Eye (tissue), 1 donor: ENCODE measurements around the gene OR51E2.
"Not testable (repeated sequence)": the region's sequence is repeated elsewhere in the genome, so short reads cannot be mapped to it uniquely, and the experiment has no call there.

ENCODE experiments used
- DNase-seq: peaks from one replicate; pipeline ENCODE4 v3.0.0-alpha.2; 2015

Gene OR51E2, protein sequence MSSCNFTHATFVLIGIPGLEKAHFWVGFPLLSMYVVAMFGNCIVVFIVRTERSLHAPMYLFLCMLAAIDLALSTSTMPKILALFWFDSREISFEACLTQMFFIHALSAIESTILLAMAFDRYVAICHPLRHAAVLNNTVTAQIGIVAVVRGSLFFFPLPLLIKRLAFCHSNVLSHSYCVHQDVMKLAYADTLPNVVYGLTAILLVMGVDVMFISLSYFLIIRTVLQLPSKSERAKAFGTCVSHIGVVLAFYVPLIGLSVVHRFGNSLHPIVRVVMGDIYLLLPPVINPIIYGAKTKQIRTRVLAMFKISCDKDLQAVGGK

DNA sequence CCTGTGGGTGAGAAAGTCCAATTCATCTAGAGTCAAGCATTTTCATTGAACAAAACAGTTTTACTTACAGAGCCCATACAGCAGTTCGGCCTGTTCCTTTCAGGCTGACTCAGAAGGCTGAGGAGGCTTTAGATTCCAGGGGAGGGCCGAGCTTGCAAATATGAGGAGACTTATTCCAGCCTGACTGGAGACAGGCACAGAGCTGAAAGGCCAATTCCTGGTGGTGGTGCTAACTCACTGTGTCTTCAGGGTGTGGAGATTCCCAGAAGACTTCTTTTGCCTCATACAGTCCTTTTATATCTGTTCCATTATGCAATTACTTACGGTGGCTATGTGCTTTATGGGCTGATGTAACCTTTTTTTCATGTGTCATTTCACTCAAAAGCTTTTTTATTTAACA is at the start of gene OR51E2:
Gene OR51E2, minus strand, starts transcription at position 269 of the 400 bp plus-strand sequence. CDS start 15,142 bp downstream, outside the sequence.
- peak; percentile 56 for DNase-seq

DNA sequence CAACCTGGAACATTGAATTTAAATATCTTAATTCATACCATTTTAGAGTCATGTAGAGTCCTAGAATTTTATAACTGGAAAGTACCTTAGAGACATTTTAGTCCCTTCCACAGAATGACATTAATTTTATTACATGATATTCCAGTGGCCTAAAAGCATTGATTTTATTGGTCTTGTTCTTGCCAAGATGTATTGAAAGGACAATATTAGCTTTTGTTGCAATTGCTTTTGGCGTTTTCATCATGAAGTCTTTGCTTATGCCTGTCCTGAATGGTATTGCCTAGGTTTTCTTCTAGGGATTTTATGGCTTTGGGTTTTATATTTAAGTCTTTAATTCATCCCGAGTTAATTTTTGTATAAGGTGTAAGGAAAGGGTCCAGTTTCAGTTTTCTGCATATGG is 43.1 kb upstream of the OR51E2 start:
- no peak for DNase-seq

DNA sequence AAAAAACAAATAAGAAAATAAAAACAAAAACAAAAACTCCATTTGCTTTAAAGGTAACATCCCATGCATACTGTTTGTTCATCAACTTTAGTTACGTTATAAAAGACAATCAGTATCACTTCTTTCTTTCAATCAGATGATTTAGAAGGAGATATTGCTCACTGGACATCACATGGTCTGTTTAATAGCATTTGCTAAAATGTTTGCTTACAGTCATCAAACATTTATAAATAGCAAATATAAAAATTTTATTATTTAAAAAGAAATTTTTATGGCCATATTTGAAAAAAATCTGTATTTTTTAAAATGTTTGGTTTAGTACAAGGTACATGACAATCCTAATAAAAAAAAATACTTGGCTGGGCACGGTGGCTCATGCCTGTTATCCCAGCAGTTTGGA is 29.5 kb upstream of the OR51E2 start:
- DNase-seq = no peak

DNA sequence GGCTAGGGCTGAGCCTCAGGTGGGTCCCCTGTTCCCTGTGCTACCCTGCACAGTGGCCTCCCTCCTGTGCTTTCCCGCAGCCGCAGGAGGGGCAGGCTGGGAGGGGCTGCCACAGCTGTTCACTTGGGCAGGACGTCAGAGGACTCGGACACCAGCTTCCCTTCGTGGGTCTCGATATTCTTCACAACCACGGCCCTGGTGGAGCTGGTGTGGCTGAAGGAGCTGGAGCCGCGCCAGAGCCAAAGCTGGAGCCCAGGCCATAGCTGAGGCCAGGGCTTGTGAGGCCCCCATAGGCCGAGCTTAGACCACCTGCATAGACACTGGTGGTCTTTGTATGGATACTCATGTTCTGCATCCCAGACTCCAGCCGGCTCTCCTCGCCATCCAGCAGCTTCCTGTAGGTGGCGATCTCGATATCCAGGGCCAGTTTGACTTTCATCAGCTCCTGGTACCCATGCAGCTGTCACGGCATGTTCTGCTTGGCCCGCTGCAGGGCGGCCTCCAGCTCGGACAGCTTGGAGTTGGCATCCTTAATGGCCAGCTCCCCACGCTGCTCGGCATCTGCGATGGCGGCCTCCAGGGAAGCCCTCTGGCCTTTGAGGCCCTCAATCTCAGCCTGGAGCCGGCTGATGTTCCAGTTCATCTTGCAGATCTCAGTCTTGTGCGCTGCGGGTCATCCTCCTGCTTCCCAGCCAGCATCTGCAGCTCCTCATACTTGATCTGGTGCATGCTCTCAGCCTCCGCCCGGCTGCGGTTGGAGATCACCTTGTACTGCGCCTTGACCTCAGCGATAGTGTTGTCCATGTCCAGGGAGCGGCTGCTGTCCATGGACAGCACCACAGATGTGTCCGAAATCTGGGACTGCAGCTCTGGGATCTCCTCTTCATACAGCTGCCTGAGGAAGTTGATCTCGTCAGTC is 25.2 kb upstream of the OR51E2 start:
- DNase-seq = not testable (repeated sequence)

DNA sequence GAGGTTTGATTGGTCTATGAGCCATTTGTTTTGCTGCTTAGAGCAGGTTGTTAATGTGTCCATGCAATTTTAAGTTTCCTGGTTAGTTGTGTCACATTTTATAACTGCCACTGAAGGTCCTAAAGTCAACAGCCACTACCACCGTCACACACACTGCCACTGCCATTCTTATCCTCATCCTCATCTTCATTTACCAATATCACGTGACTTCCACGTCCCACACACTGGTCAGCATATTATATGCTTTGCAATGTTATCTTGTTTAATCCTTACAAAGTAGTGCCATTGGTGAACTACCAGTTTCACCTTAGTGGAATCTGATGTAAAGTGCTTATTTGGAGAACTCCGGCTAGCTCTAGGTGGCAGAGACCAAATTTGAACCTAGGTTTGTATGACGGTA is 16.6 kb upstream of the OR51E2 start:
- no peak for DNase-seq

DNA sequence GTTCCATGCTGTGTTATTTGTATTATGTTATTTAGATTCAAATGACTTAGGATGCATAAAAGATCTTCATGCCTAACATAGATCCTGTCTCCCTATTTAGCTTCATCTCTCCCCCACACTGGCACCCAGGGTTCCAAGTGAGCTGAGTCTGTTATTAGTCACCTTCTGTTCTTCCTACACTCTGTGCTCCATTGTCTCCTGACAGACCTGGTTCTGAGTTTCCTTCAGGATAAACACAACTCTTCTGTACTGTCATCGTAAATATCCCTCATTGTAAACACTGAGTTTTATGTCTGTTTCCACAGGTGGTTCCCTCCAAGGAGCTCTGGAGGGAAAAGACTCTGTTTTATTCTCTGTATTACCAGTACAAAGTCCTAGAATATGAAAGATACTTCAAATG is 15.6 kb upstream of the OR51E2 start:
- no peak for DNase-seq

DNA sequence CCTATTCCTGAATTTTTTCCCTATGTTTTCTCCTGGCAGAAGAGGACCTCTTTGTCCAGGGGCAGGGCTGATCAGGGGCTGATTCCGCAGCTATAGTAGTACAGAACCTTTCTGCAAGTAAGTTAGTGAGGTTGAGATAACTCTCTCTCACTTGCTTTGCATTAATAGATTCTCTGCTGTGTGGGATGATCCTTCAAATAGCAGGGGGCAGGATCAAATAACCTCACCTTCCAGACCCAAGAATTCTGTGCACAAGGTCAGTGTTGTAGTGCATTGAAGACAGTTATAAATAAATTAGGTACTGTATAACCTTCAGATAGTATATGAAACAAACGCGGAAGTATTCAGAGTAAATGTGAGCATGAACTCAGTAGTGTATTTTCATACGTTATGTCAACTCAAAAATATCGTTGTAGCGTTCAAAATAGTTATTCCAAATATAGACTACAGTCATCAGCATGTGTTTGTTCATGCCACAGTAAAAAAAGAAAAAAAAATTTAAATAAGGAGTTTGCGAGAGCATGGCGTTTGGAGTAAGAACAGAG is 7.2 kb upstream of the OR51E2 start:
- no peak for DNase-seq

DNA sequence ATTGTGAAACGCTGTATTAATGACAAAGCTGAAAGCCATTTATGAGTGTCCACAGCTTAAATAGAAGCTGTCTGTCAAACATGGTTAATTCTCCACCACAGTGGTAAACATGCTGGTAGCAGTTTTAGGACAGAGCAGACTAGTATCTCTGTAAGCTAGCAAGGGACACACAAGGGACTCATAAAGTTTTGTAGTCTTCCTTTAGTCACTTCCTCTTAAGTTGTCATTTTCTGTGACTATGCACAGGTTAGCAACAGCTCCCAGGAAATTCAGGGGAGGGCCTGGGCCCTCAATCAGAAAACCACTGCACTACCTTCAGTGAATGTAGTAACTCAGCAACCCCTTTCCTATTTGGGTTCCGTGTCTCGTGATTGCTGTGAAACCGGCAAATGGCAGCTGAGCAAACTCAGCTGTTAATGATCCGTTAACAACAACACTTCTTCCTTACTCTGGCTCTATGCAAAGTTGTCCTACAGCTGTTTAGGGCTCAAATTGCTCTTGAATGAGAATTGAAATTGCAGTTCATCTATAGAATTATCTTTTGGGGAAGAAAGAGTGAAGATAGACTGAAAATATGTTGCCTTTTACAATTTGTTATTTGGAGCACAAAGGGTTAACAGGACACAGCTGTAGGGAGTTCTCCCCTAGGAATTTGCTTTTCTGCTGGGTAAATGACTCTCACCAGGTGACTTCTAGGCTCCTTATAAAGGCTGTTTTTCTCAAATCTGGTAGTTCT is 6.6 kb upstream of the OR51E2 start, which contains the start of gene MMP26:
Gene MMP26, plus strand, starts transcription at position 731 of the 736 bp plus-strand sequence.
- peak; percentile 65 for DNase-seq

DNA sequence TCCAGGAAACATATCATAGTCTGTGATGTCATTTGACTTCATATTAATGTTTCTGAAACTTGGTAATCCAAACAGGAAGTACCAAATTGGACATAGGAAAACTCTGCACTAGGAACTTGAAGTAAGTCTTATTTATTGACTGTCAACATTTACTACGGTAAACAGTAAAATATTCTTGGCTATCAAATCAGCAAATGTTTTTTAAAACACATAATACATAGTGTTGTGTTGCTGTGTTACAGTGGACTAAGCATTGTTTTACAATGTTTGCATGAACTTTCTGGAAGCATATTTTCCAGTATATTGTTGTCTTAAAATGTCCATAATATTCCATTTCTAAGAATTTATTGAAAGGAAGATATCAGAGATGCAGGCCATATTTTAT is 2.8 kb upstream of the OR51E2 start:
- DNase-seq = no peak

DNA sequence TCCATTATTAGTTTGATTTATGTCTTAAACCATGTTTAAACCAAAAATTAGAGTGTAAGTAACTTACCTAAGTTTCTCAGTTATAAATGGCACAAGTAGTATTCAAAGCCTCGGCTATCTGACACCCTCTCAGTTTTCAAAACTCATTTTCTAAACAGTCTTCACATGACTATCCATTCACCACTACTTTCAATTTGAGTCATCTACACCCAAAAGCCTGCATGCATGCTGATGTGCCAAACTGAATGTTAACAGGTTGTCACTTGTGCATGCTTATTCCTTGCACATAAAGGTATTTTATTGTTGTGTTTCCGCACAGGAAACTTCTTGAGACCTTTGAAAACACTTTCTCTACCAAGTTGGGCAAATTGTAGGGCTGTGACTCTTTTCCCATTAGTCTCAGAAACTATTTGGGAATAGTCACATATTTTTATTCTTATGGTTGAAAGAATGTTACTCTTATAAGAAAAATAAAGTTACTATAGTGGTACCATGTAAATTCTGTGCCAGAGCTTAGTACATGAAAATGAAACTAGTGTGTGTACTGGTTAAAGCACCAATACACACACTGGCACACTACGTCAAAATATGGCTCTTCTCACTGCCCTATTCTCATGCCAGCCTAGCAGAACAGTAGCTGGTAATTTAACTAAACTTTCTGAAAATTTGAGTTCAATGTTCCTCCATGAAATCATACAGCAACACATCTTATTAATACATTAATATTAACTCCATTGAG is 2.2 kb upstream of the OR51E2 start:
- no peak for DNase-seq

DNA sequence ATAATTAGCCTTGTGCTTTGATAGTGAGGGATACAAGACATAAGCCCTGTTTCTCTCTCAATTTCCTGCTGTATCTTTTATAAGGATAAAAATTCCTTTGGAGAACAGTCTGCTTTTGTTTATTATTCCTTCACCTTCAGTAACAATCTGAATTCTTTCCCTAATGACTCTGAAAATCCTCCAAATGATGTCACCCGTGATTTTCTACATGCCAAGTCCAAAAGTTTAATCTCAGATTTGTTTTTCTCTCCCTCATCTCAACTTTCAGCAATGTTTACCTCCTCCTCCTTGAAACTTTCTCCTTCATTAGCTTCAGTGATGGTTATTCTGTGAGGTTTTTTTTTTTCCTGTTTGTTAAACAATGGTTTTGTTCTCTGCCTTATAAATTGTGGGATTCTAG is 2.2 kb downstream of the OR51E2 start:
- no peak for DNase-seq

DNA sequence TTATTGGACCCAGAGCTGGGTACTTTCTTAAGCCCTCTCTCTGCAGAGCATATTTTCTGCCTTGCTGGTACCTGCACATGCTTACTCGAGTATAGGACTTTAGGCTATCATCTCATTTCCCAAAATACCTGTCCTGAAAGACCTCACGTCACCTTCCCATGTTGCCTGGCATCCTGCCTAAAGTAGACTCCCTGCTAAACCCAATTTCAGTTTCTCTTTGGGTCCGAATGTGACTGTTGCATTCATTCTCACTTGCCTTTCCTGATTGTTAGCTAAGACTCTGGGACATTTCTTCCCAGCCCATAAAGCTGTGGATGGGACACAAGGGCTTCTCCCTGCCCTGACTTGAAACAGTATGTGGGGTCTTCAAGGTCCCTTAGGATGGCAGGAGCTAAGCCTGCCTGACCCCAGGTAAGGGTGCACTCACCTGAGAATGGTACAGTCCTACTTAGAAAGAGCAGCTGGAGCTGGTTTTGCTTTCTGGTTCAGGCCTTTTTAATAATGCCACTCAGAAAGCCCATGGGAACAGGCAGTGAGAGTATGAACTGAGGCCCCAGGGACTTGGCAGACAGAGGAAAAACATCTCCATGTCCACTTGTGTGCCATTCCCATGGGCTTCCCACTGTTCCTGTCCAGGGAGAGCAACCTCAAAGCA is 12.9 kb downstream of the OR51E2 start:
- no peak for DNase-seq

DNA sequence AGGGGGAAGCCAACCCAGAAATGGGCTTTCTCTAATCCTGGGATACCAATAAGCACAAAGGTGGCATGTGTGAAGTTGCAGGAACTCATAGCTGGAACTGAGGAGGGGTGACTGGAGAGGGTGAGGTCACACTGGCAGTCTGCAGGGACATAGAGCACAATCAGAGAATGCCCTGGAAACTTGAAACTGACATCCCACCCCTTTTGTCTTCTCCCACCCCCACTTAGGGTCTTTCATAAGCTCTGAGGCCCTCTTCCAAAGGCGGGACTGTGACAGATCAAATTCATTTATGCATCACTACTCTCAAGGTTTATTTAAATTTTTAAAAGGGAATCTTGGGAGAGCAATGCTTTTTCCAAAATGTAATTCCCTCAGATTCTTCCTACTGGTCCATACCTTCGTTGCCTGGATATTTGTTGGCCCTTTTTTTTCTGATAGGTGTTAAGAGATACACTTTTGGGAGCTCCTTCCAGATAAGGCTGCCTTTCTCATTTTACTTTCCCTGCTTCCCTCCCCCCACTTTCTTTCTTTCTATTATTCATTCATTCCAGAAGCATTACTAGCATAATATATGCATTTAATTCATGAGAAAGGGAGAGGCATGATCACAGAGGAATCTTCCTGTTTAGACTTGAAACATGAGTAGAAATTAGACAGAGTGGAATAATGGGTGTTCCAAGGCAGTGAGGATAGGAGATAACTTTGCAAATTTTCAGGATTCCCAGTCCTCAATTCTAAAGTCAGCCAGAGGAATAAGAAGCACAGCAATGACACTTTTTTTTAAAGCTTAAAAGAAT is 14.8 kb downstream of the OR51E2 start:
- no peak for DNase-seq

DNA sequence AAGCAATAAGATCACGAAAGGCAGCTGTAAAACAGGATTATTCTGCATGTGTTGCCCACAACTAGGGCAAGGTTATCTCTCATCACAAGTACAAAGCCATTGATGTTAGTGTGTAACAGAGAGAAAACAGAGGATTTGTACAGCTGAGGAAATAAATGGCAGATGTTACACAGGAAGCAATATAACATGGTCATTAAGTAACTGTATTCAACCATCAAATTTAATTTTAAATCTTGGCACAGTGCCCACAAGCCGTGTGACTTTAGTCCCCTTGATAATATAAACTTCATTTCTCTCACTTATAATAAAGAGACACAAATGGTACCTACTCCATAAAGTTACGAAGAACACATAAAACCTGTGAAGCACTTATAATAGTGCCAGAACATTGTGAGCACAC is 17.3 kb downstream of the OR51E2 start:
- no peak for DNase-seq

DNA sequence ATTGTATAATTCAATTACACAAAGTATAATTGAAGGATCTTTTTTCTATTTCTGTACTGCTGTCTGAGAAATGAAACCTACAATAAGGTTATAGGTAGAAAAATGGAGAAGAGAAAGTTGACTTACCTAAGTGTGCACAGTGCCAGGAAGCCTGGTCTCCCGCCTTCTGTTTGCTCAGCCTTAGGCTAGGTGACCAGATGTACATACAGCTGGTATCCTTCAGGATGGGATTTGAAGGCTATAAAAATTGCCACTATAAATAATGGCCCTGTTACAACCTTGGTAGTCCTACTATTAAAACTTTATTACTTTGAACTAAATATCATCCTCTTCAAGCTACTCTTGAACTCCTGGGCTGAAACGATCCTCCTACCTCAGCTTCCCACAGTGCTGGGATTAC is 19.7 kb downstream of the OR51E2 start:
- no peak for DNase-seq

DNA sequence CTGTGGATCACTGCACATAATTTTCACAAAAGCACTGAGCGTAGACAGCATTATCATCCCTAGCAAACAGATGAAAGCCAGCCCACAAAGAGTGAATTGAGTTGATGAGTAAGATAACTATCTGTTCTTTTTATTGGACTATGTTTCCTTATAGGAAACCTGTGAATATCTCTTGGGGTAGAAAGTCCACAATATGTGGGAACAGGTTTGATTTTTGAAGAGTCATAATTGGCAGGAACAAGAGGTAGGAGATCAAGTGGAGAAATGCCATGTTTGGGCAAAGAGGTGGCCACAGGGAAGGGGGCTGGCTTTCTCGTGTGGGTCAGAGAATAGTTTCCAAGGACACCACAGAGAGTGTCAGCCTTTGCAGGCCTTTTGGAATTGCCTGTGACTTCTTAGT is 23.9 kb downstream of the OR51E2 start:
- DNase-seq = no peak

DNA sequence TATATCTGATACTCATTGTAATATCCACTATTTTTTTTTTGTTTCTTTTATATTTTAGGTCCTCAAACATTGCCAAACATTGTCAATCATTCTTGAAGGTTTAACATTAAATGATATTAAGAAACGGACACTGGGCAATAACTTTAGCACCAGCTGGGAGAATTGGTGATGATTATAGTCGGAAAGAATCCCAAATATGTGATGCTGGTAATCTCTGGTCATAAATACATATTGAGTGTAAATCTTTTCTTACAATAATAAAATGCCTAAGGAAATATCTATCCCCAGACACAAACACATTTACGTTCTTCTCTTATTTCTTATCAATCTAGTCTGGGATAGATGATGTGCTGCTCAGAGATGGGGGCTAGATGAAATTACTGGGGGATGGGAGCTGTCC is 25.2 kb downstream of the OR51E2 start:
- DNase-seq = no peak

DNA sequence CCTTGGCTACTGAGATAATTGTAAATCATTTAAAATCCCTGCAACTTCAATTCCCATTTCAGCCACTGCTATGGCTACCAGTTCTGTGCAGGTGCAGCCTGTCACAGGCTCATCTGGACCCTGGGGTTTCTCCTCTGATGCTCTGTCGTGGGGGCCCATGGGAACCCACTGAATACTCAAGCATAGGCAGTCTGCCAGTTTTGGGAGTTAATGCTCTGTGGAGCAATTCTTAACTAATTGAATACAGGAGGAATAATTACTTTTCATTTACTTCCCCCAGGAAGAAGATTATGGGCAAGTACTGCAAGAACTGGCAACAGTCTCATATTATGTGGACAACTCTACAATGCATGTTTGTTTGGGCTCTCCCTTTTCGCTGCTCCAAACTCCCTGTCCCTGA is 25.9 kb downstream of the OR51E2 start:
- no peak for DNase-seq

DNA sequence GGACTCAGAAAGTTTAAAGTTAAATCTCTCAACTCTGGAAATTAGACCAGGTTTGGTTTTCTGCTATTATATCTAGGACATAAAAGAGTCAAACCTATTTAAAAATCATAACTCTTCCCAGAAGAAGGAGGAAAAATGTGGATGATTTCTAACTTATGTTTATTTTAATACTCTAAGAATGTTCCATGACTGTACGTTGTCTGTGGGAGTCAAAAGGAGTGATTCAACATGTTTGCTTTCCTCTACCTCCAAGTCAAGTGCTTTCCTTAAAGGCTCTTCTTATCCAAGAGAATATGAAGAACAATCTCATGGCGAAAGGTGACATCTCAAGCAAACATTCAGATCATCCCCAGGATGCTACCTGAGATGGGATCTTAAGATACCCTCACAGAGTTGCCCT is 32.2 kb downstream of the OR51E2 start:
- DNase-seq = no peak

DNA sequence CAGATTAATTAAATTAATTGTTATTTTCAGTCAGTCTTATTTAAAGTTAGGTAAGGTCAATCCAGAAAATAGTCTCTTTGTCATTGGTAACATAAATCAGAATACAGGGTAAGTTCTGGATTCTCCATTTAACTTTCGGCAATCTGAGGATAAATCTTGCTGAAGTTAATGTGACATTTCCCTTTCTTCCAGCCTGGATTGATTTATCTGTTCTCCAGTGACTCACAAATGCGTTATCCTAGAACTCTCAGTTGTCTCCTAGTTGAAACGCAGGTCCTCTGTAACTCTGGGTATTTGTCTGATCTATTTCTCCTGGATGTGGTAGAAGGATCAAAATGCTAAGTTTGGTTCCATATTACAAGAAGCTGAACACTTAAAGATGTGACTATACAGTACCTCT is 32.9 kb downstream of the OR51E2 start:
- no peak for DNase-seq

DNA sequence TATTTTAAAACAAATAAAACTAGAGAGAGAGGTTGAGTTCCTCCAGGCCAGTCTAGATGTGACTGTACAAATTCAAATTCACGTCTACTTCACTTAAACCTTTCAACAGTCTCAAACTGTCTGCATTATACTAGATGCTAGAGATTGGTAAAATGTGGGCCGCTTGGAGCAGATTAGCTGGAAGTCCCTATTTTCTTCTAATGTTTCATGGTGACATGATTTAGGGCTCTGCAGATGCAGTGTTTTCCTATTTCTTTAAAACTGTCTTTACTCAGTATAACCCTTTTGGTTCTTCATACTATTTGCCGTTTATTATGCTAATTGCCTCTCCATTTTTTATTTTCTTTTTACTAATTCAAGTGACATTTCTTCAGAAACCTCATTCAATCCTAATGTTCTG is 33.5 kb downstream of the OR51E2 start:
- no peak for DNase-seq
